ENCODE measurements around the gene MAPK4. TPM values are rescaled to one million over a fixed set of nuclear protein-coding genes. Genes with fewer than 3 reads are reported as not detected.

The MAPK4 gene
- total RNA-seq, 1 donor from 2014 or later, result 0.21 TPM

GRCh38 chr18:50579061-50579774 is 19.3 kb downstream of the MAPK4 start:
- Mint-ChIP-seq H3K27me3 (ENCODE audit: unreplicated experiment) (peaks cover 2% of the 10 kb centered on the region), H3K27ac (ENCODE audit: unreplicated experiment) (no peak overlapping the region), H3K4me1 (ENCODE audit: unreplicated experiment) (no peaks in the 10 kb centered on the region), H3K36me3 (ENCODE audit: low read depth, unreplicated experiment) (no peaks in the 10 kb centered on the region), H3K9me3 (ENCODE audit: unreplicated experiment) (peaks cover 4% of the 10 kb centered on the region), H3K4me3 (ENCODE audit: unreplicated experiment) (no peak overlapping the region)
- DNase-seq (ENCODE audit: low spot score), result no peak
- no peak for TF ChIP-seq CTCF (IDR thresholded peaks at IDR 0.05; ENCODE audit: unreplicated experiment)

DNA sequence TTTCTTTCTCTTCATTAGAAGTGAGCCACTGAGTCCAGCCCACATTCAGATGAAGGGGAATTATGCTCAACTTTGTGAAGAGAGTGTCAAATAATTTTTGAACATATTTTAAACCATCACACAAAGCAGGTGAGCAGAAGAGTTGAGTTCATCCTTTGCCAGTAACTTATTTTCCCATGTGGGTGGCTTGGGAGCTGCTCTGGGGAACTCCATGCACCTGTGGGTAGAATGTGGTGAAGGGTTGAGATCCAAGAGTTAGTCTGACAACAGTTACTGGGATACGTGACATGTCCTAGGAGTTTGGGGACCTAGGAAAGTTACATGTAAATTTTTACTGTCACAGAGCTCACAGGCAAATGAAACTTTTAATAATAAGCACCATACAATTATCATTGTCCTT is 21.6 kb downstream of the MAPK4 start:
- H3K4me1 Mint-ChIP-seq (ENCODE audit: unreplicated experiment), result no peaks in the 10 kb centered on the region
- no peak for TF ChIP-seq CTCF (IDR thresholded peaks at IDR 0.05; ENCODE audit: unreplicated experiment)
- H3K4me3 Mint-ChIP-seq (ENCODE audit: unreplicated experiment), result no peak overlapping the region
- H3K27ac Mint-ChIP-seq (ENCODE audit: unreplicated experiment), result no peak overlapping the region
- no peaks in the 10 kb centered on the region for H3K27me3 Mint-ChIP-seq (ENCODE audit: unreplicated experiment)
- peaks cover 4% of the 10 kb centered on the region for H3K9me3 Mint-ChIP-seq (ENCODE audit: unreplicated experiment)
- no peaks in the 10 kb centered on the region for H3K36me3 Mint-ChIP-seq (ENCODE audit: low read depth, unreplicated experiment)
- DNase-seq (ENCODE audit: low spot score), result no peak

DNA sequence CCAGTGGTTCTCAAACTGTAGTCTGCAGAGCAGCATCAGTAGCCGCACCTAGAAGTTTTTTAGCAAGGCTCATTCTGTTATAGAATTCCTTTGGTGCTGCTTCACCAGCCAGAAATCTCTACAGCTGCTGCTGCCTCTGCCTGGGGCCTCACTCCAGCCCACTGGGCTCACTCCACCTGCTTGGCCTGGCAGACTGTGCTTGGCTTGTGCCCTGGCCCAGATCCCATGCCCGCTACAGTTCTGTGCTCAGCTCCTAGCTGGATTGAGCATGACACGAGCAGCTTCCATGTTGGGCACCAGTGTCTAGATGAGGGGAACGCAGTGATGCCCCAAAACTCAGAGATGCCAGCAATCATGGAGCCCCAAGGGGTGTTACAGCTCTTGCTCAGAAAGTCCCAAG is 22.6 kb downstream of the MAPK4 start:
- Mint-ChIP-seq H3K4me3 (ENCODE audit: unreplicated experiment) (no peak overlapping the region), H3K36me3 (ENCODE audit: low read depth, unreplicated experiment) (no peaks in the 10 kb centered on the region), H3K27ac (ENCODE audit: unreplicated experiment) (no peak overlapping the region), H3K27me3 (ENCODE audit: unreplicated experiment) (no peaks in the 10 kb centered on the region), H3K4me1 (ENCODE audit: unreplicated experiment) (no peaks in the 10 kb centered on the region), H3K9me3 (ENCODE audit: unreplicated experiment) (peaks cover 4% of the 10 kb centered on the region)
- no peak for TF ChIP-seq CTCF (IDR thresholded peaks at IDR 0.05; ENCODE audit: unreplicated experiment)
- no peak for DNase-seq (ENCODE audit: low spot score)

- Mint-ChIP-seq H3K36me3 (ENCODE audit: low read depth, unreplicated experiment) (no peaks in the 10 kb centered on the region), H3K27ac (ENCODE audit: unreplicated experiment) (no peak overlapping the region), H3K27me3 (ENCODE audit: unreplicated experiment) (peaks cover 5% of the 10 kb centered on the region), H3K9me3 (ENCODE audit: unreplicated experiment) (no peaks in the 10 kb centered on the region), H3K4me3 (ENCODE audit: unreplicated experiment) (no peak overlapping the region), H3K4me1 (ENCODE audit: unreplicated experiment) (no peaks in the 10 kb centered on the region)
- peak; percentile 84 for TF ChIP-seq CTCF (IDR thresholded peaks at IDR 0.05; ENCODE audit: unreplicated experiment)
- no peak for DNase-seq (ENCODE audit: low spot score)
These were observed 26.8 kb downstream of the MAPK4 start for GRCh38 chr18:50586710-50587109.

DNA sequence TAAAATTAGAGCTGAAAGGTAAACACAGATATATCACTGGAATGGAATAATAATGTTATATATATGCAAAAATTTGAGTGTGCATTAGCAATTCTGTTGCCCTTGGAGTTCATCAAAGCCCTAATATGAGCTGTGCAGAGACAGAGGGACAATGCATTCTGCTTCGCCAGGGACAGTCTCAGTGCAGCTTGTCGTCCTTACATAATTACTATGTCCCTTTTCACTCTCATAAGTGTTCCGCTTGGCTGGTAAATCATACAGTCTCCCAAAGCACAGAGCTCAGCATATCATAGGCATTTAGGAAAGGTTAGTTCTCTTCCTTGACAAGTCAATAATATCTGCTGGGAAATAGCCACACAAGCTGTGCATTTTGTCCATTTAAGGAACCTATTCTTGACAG is 30.7 kb downstream of the MAPK4 start:
- peaks cover 6% of the 10 kb centered on the region for H3K27me3 Mint-ChIP-seq (ENCODE audit: unreplicated experiment)
- DNase-seq (ENCODE audit: low spot score), result no peak
- no peak overlapping the region for H3K4me3 Mint-ChIP-seq (ENCODE audit: unreplicated experiment)
- no peak for TF ChIP-seq CTCF (IDR thresholded peaks at IDR 0.05; ENCODE audit: unreplicated experiment)
- no peaks in the 10 kb centered on the region for H3K36me3 Mint-ChIP-seq (ENCODE audit: low read depth, unreplicated experiment)
- H3K9me3 Mint-ChIP-seq (ENCODE audit: unreplicated experiment), result no peaks in the 10 kb centered on the region
- H3K27ac Mint-ChIP-seq (ENCODE audit: unreplicated experiment), result no peak overlapping the region
- no peaks in the 10 kb centered on the region for H3K4me1 Mint-ChIP-seq (ENCODE audit: unreplicated experiment)

All from endothelial cell (in vitro differentiated cells).